Heart right ventricle (tissue), 16 donors: ENCODE results near the gene PKHD1. TPM values are rescaled to one million over a fixed set of nuclear protein-coding genes. Genes with fewer than 3 reads are reported as not detected.
A peak's percentile ranks its signal among the peaks of the same experiment; 100 is the strongest.

Experiments used
- ATAC-seq, 8 donors: fragments of 200-7000 bp; cut with Tn5 transposase; one replicate each; pipeline ENCODE4 v1.9.1; 2020; ENCODE audit warnings: mild to moderate bottlenecking in 8 of 8, moderate library complexity in 8 of 8, moderate number of reproducible peaks in 1 of 8
- DNase-seq, 2 donors: peaks; one replicate each; pipeline ENCODE4 v3.0.0-alpha.2; 2020
- H3K27ac ChIP-seq, 10 donors: fragments of 200-600 bp; sonication (generic) in 2 of 10; one replicate each; pipeline versions ENCODE4 v1.5.0 to v1.8.0; 2020 to 2022; ENCODE audit warnings: mild to moderate bottlenecking in 3 of 10
- H3K27me3 ChIP-seq, 7 donors: fragments of 200-600 bp; one replicate each; pipeline ENCODE4 v1.8.0; 2021 to 2022; ENCODE audit warnings: mild to moderate bottlenecking in 2 of 7
- H3K36me3 ChIP-seq, 9 donors: fragments of 200-600 bp; sonication (generic) in 1 of 9; one replicate each; pipeline versions ENCODE4 v1.5.0 to v1.8.0; 2020 to 2022; ENCODE audit warnings: mild to moderate bottlenecking in 2 of 9
- H3K4me1 ChIP-seq, 9 donors: fragments of 200-600 bp; sonication (generic) in 1 of 9; one replicate each; pipeline versions ENCODE4 v1.5.0 to v1.8.0; 2020 to 2022; ENCODE audit warnings: mild to moderate bottlenecking in 4 of 9
- H3K4me3 ChIP-seq, 10 donors: fragments of 200-600 bp; sonication (generic) in 2 of 10; one replicate each; pipeline versions ENCODE4 v1.5.0 to v1.8.0; 2020 to 2022; ENCODE audit warnings: mild to moderate bottlenecking in 7 of 10, moderate library complexity in 2 of 10
- H3K9me3 ChIP-seq, 11 donors: fragments of 200-600 bp in 10 of 11; sonication (generic) in 2 of 11; one replicate each; pipeline versions ENCODE4 v1.5.0 to v1.8.0; 2013 to 2022; ENCODE audit warnings: mild to moderate bottlenecking in 2 of 11, control low read depth in 1 of 11, moderate library complexity in 1 of 11
- CTCF ChIP-seq, 9 donors: fragments of 200-600 bp; sonication (generic) in 2 of 9; IDR thresholded peaks; one replicate each; pipeline versions ENCODE4 v1.5.0 to v1.8.0; 2021 to 2022; ENCODE audit warnings: antibody characterized with exemption in 9 of 9, mild to moderate bottlenecking in 5 of 9, moderate library complexity in 1 of 9
- WGBS, 2 donors: extraction: QIAGEN DNeasy Blood & Tissue Kit; methylation state at CpG; one replicate each; pipeline ENCODE4 v1.1.7; 2013; ENCODE audit warnings: inconsistent platforms in 1 of 2; 5-methylcytosine and 5-hydroxymethylcytosine counted together
- intact Hi-C, 10 donors: fragments of 100-400 bp; cut with DNase I; formaldehyde crosslinking; loops; one replicate each; pipeline versions ENCODE4 v1.11.1 to v1.14.2; 2022
- polyA plus RNA-seq, 2 donors: library from polyadenylated mRNA; stranded (reverse); fragments of 200-250 nt; gene quantifications; one replicate each; pipeline ENCODE4 v1.2.3, GENCODE V29; 2013
- total RNA-seq, 10 donors: library from RNA; stranded (reverse); fragmentation: NEBNext Ultra II Directional in 3 of 10; extraction: Animal tissue kit (Norgen Biotek cat#: 25700) in 3 of 10; gene quantifications; one replicate each; pipeline versions ENCODE4 v1.2.1 to v1.2.4, GENCODE V29; 2021 to 2023
- donor health status: Arrhythmogenic right ventricular cardiomyopathy.
- donor health status: ischemic (EF 13 %, LVEDD 7.1; RV severe dilation, severe dysfunction).
- donor health status: healthy with polysubstance abuse.
- donor health status: DM: no; HTN: yes; CAD: no.
- donor health status: DM: no; HTN: no; CAD: no.
- donor health status: ischemic (EF 25% LVEDD 6.9; RV normal size, moderate dysfunction).
- donor health status: ischemic (EF 25% LVEDD 5.7; RV mildly dilated, moderate dysfunction).
- donor health status: healthy.
- donor health status: DM: yes; HTN: yes; CAD: no.
- donor health status: Ischemic cardiomyopathy.
- donor health status: ischemic (EF 35%, LVEDD 5.7; RV mildly dilated, moderate dysfunction).
- donor health status: nonischemic (EF 11% LVEDD 7.7; RV severe dilation, severe dysfunction).
- donor health status: DM: yes; HTN: yes; CAD: no.
- donor health status: PGD.
- donor health status: ischemic (EF 29% LVEDD 5.4; RV normal size, mild dysfunction).
- donor health status: nonischemic (EF 23%, LVEDD 6.1; RV moderate dilation, normal function).

The PKHD1 gene
- total and polyA plus RNA-seq, 12 donors, result under 0.01 to 0.07 (median 0.02) TPM; not detected in 7

- Histone ChIP-seq H3K4me3 (no peak overlapping the region), H3K36me3 (no peaks in the 10 kb centered on the region), H3K9me3 (no peaks in the 10 kb centered on the region), H3K4me1 (no peaks in the 10 kb centered on the region), H3K27ac (no peak overlapping the region), H3K27me3 (no peaks in the 10 kb centered on the region)
- intact Hi-C loops, result no loop called here
- ATAC-seq (no peak), DNase-seq (no peak)
- TF ChIP-seq CTCF (IDR thresholded peaks at IDR 0.05), result no peak
Measured at GRCh38 chr6:51775942-51776860, 311.2 kb downstream of the PKHD1 start.

- intact Hi-C loops, result no loop called here
- H3K4me1 ChIP-seq, result no peaks in the 10 kb centered on the region
- H3K27me3 ChIP-seq, result no peaks in the 10 kb centered on the region
- no peaks in the 10 kb centered on the region for H3K36me3 ChIP-seq
- no peak overlapping the region for H3K4me3 ChIP-seq
- no peak for DNase-seq
- H3K27ac ChIP-seq, result no peak overlapping the region
- no peak for ATAC-seq
- no peak for TF ChIP-seq CTCF (IDR thresholded peaks at IDR 0.05)
- H3K9me3 ChIP-seq, result peaks cover 0 to 17% (median 0%) of the 10 kb centered on the region in 11 donors
Measured at GRCh38 chr6:51768087-51768486, 319.3 kb downstream of the PKHD1 start.

DNA sequence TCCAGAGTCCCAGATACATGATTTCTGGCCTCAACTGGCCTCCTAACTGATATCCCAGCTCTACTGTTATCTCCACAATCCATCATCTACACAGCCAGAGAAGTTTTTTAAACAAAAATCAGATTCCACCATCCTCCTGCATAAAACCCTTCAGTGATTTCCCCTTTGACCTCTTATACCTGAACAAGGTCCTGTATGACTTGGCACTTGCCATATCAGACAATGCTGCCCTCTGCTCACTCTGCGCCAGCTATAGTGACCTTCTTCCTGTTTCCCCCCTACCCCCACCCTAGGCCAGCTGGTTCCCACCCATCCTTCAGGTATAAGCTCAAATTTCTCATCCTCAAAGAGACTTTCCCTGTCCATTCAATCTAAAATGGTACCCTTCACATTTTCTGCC, 322.2 kb downstream of the PKHD1 start:
- WGBS, 2 donors, result 0 to 95% methylated on average over 1 of the region's 1 CpG
- H3K27me3 ChIP-seq, result no peaks in the 10 kb centered on the region

GRCh38 chr6:51753635-51754034, 333.8 kb downstream of the PKHD1 start:
- 14 to 26% methylated on average over 6 of the region's 6 CpGs for WGBS, 2 donors
- H3K9me3 ChIP-seq, result no peaks in the 10 kb centered on the region
- peak in 7 of 9 donors; percentile 37 to 58 (median 54) for TF ChIP-seq CTCF (IDR thresholded peaks at IDR 0.05)
- H3K36me3 ChIP-seq, result no peaks in the 10 kb centered on the region
- intact Hi-C loops, result loop anchor here in 4 of 10 donors (1.0 to 10.0 kb wide), 5 partner anchors 196 to 229 kb away; no protein-coding TSS in a partner anchor
- H3K4me1 ChIP-seq, result no peaks in the 10 kb centered on the region
- DNase-seq, result peak in 1 of 2 donors; percentile 22
- no peak overlapping the region for H3K4me3 ChIP-seq
- no peak overlapping the region for H3K27ac ChIP-seq
- ATAC-seq, result peak in 3 of 8 donors; percentile 41 to 71 (median 64)
- H3K27me3 ChIP-seq, result peaks cover 0 to 3% (median 0%) of the 10 kb centered on the region in 7 donors

More for the DNA sequence above, 322.2 kb downstream of the PKHD1 start:
- no peak for TF ChIP-seq CTCF (IDR thresholded peaks at IDR 0.05)
- Histone ChIP-seq H3K36me3 (no peaks in the 10 kb centered on the region), H3K4me3 (no peak overlapping the region), H3K4me1 (no peaks in the 10 kb centered on the region), H3K9me3 (peaks cover 0 to 22% (median 0%) of the 10 kb centered on the region in 11 donors), H3K27ac (no peak overlapping the region)
- intact Hi-C loops, result no loop called here
- no peak for DNase-seq
- no peak for ATAC-seq
